Stimulated activated CD8-positive, alpha-beta memory T cell treated with anti-CD3 and anti-CD28 coated beads, Interleukin-2, amount 100 ng/mL, for 1 hour (primary cell): ENCODE measurements around the gene TMEM163.
"Not testable (repeated sequence)": the region's sequence is repeated elsewhere in the genome, so short reads cannot be mapped to it uniquely, and the experiment has no call there.

ENCODE experiments used
- DNase-seq, 2 donors: peaks; one replicate each; pipeline ENCODE4 v3.0.0-alpha.2; 2020; ENCODE audit warnings: low read depth in 2 of 2

Gene TMEM163

DNA sequence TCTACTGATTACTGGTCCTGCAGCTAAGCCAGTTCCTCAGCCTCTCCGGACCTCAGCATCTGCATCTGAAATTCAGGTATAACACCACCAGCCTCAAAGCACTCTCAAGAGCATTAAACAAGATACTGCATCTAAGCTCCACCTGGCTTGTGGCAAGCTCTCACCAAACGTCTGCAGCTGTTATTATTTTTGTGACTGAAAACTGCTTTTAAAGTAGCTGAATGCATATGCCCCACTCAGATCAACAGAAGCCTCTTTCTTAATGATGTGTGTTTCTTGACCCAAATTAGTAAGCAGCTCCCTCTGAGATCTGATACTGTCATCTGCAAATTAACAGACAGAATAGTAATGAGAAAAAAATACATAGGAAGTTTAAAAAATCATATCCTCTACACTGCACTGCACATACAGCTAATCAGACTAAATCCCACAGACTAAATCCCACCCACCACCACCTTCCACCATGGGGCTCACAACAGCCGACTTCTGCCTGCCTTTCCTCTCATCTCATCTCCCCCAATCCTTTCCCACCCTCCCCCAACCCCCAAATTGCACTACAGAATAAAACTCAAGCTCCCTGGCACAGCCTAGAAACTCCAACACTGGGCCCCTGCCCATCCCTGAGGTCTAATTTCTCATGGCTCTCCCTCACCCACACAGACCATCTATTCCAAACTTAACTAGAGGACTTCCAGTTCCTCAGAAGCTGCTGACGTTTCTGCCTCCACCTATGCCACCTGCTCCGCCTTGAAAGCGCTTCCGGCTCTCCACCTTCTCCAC is 52.9 kb downstream of the TMEM163 start:
- DNase-seq: no peak

DNA sequence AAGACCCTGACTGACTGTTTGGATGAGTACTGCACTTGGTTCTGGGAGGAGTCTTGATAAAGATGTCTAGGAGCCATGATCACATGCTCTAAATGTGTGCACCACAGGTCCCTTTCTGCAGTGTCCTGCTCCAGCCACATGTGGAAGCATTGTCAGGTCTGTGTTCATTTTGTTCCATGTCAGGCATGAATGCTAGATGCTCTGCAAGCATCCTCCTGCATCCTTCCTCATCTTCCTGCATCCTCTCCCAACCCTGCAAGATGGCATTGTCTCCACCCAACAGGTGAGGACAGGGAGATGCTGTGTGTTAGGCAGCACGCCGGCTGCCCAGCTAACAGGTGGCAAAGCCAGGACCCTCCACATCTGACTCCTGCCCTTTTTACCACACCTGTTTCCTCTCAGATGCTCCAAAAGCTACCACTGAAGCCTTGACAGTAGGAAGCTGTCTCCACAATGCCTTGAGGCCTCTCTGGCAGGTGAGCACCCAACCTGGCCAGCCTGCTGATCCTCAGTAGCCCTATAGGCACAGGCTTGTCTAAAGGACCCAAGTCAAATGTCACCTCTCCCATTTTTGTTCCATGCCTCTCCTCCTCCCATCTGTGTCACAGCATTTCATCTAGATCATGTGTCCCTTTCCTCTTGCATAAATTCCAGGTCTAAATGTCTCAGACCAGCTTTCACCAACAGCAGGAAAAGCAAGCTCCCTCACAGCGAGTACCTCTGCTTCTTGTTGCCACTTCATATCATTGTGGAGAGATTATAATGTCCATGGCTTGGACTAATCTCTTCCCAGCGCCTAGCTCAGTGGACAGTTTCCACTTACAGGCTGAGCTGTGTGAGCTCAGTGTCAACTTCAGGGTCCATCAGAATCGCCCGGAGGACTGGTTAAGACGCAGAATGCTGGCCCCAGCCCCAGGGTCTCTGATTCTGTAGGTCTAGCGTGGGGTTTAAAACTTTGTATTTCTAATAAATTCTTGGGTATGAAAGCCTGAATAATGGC is 55.0 kb downstream of the TMEM163 start:
- no peak for DNase-seq

DNA sequence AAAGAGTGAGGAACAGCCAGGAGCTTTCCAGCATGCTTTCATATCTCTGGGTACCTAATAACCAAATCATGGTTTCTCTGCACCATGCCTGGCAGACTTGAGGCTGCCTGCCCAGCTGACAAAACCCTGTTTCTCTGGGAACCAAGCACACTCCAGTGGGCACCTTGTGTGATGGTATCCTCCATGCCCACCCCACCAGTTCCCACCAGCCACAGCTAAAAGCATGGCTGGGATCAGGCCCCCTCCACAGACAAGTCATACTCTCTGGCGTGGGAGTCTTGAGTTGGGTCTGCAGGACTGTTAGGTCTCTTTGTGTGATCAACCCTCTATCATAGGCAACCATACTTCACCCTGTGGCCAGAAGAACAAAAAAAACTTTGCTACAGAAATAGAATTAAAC is 56.0 kb downstream of the TMEM163 start:
- DNase-seq: no peak

DNA sequence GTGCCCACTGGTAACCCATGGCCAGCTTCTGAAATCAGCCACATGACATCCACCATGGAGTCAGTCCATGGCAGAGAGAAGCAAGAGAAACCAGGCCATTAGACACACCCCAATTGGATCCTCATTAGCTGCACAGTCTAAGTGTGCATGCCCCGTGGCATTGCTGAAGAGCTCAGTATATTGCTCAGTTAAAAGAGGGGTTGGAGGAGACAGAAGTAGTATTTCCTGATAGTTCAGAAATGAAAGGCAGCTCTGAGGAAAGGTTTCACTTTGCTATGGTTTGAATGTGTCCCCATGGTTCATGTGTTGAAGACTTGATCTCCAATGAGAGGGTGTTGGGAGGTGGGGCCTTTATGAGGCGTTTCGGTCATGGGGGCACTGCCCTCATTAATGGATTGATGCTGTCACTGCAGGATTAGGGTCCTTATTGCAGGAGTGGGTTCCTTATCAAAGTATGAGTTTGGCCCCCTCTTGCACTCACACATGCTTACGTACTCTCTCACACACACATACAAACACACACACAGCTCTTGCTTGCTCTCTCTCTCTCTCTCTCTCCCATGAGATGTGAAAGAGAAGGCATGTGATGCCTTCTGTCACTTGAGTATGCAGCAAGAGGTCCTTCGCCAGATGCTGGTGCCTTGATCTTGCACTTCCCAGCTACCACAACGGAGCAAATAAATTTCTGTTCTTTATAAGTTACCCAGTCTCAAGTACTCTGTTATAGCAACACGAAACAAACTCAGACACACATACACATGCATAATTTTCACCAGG is 58.0 kb downstream of the TMEM163 start:
- no peak for DNase-seq

DNA sequence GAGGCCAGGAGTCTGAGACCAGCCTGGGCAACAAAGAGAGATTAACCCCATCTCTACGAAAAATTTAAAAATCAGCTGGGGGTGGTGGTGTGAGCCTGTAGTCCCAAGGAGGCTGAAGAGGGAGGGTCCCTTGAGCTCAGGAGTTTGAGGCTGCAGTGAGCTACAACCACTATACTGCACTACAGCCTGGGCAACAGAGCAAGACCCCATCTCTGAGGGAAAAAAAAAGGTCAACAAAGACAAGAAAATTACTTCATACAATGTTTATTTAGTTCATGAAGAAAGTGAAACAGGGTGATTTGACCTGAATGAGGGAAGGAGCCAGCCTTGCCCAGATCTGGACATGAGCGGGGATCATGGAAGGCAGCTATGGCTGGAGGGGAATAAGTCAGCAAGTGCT is 59.1 kb downstream of the TMEM163 start:
- no peak for DNase-seq

DNA sequence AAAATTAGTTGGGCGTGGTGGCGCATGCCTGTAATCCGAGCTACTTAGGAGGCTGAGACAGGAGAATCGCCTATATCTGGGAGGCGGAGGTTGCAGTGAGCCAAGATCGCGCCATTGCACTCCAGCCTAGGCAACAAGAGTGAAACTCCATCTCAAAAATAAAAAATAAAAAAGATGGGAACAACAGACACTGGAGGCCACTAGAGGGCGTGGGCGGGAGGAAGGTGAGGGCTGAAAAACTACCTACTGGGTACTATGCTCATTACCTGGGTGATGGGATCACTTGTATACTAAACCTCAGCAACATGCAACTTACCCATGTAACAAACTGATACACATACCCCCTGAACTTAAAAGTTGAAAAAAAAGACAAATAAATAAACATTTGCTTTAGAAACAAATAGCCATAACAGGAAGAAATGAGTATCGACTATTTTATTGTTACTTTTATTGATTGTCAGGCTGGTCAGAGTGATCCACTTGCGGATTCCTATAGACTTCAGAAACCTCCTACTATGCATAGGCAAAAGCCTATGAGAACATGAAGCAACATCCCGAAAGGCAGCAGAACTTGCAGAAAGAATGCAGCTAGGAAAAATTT is 61.0 kb downstream of the TMEM163 start:
- no peak for DNase-seq

DNA sequence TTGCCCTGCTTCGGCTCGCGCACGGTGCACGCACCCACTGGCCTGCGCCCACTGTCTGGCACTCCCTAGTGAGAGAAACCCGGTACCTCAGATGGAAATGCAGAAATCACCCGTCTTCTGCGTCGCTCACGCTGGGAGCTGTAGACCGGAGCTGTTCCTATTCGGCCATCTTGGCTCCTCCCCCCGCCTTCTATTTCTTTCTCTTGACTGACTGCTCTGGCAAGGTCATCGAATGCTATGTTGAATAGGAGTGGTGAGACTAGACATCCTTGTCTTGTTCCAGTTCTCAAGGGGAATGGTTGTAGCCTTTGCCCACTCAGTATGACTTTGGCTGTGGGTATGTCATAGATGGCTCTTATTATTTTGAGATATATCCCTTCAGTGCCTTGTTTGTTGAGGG is 62.4 kb downstream of the TMEM163 start:
- not testable (repeated sequence) for DNase-seq

DNA sequence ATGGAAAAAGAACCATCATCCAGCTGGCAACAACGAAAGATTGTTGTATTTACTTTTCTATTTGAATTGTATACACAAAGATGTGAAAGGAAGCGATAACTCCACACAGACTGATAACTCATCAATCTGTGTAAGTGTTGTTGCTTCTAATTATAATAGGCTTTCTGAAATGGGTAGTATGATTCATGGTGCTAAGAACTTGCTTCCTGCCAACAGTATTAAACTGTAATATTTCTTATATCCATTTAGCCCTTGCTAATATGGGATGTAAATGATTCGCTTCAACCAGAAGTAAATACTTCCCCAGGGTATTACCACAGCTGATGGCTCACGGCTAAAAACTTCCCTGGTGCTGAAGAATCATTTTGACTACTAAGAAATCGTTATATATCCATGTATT is 70.2 kb downstream of the TMEM163 start:
- DNase-seq: no peak

DNA sequence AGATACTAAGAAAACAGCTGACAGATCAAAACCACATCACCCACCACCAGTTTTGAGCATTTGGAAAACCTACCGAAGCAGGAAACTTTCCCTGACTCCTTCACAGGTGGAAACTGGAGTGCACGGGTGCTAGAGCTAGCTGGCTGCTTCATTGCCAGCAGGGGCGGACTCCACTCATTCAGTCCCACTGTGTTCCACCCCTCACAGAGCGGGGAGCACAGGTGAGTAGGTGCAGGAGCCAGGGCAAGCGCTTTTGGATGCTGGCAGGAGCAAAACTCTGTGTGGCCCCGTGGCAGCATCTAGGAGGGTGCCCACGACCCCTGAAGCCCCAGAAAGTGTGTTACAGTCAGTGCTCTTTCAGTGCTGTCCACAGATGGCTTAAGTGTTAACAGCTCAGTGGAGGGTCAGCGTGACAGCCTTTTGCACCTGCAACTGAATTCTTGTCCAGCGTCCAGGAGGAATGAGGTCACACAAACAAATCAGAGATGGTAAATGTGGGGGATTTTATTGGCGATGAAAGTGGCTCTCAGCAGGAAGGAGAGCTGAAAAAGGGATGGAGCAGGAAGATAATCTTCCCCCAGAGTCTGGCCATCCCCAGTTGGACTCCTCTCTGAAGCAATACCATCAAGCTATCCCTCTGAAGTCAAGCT is 71.1 kb downstream of the TMEM163 start:
- no peak for DNase-seq

DNA sequence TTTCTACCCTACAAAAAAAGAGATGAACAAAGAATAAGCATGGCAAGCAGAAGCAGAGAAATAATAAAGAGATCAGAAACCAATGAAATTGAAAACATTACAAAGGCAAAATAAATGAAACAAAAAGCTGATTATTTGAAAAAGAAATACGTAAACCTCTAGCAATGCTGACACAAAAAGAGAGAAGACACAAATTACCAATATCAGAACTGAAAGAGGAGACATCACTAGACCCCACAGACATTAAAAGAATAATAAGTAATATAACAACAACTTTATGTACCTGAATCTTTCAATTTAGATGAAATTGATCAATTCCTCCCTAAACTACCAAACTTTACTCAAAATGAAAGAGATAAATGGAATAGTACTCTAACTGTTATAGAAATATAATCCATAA is 75.9 kb downstream of the TMEM163 start:
- no peak for DNase-seq

DNA sequence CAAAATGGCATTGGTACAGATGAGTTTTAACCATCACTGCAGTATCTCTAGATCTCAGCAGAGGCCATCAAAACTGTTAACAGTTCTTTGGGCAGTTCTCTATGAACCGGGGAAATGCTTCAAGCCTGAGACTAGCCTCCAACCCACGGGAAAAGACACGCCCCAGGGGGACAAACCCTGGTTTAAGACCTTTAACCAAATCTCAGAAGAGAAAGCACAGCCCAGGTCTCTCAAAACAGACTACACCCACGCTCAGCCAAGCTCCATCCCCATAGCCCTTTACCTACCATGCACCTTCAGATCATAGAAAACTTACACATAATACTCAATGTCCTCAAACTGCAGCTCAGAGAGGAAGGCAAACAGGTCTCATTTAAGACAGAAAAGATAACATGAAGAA is 78.3 kb downstream of the TMEM163 start:
- DNase-seq: no peak

DNA sequence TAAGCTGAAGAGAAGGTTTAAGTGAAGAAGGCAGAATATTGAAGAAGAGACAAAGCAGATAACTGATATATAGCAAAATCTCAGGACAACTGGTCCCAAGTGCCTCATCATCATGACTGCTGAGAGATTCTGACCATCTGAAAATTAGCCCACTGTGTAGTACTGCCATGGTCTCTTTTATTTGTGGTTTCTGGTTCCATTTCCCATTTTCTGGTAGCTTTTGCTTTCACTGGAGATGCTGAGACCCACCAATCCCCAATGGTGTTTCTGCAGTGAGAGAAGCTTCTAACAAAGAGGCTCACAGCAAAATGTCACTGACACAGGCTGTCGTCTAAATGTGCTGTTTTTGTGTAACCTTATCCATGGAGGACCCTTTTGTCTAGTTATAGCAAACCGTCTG is 79.5 kb downstream of the TMEM163 start:
- no peak for DNase-seq

DNA sequence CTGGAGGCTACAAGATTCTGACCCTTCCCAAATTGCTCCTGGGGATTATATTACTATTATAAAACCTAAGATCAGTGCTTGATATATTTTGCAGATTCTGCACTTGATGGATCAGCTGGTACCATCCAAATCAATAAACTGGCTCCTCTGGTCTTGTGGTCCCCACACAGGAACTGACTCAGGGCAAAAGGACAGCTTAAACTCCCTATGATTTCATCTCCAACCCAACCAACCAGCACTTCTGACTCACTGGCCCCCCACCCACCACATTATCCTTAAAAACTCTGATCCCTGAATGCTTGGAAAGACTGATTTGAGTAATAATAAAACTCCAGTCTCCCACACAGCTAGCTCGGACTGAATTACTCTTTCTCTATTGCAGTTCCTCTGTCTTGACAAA is 82.1 kb downstream of the TMEM163 start:
- no peak for DNase-seq

DNA sequence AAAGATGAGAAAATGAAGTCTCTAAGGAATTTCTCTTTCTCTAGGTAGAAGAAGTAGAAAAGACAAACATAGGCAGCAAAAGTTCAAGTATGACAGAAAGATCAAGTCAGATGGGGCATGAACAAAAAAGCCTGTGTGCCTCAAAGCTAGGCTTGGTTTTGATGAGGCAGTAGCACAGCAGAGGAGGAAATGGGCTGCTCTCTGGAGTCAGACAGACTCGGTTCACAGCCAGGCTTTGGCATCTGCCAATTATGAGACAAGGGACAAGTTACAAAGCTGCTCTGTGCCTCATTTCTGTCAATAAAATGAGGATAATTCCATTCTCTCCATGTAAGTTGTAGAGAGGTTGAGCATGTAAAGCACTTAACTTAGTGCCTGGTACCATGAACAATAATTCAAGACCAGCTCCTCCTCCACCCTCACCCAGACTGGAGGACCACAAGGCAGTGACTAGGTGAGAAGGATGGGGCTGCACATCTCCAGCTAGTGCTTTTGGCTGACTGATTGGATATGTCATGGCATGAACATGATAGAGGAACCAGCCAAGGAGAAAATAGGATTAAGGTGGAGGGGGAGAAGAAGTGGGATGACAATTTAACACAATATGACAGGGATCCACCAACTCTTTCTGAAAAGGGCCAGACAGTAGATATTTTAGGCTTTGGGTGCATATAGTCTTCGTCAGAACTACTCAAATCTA is 84.6 kb downstream of the TMEM163 start:
- DNase-seq: no peak

DNA sequence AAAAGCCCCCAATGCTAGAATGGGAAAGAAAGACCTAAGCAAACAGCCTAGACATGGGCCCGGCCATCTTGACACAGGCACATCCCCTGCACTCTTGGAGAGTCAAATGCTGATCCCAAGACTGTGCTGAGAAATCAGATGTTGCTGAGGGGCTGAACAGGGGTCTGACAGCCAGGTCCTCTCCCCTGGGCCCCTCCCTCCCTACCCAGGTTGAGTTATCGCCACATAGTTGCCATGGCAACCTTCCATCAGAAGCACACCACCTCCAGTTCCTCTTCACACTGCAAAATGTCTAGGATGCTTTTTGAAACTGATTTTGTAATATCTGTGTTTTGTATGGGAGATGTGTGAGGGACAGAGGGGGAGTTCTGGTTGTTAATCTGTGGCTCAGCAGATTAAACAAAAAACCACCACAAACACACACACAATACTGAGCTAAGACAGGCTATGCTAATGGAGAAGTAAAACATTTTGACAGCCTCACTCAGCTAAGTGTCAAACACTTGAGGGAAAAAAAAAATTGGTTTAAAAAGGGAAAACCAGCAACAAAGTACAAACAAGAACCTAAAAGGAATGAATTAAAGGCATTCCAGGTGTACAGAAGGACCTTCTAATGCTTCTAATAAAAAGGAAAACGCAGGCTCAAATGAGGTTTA is 88.2 kb downstream of the TMEM163 start:
- DNase-seq: no peak

DNA sequence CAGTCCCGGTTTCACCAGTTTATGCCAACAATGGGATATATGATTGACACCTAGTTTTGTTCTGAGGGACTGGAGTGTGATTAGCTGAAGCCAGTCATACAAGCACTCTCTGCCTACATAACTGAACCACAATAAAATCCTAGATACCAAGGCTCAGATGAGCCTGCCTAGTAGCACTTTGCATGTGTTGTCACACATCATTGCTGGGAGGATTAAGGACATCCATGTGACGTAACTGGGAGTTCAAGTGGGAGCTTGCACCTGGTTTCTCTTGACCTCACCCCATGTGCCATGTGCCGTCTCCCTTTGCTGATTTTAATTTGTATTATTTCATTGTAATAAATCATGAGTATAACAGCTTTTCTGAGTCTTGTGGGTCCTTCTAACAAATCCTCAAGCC is 90.3 kb downstream of the TMEM163 start:
- DNase-seq: no peak

DNA sequence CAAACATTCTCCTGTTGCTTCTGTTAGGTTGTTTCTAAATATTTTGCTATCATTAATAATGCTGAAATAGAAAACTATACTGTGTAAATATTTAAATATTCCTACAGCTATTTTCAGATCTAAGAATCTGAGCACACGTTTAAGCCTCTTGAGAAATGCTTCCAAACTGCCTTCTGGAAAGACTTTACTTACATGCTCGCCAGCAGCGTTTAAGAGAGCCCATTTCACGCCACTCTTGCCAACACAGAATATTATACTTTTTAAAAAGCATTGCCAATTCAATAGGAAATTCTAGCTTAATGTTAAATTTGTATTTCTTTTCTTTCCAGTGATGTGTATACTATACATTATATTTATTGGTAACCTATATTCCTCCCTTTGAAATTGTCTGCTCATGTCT is 92.0 kb downstream of the TMEM163 start:
- DNase-seq: no peak

DNA sequence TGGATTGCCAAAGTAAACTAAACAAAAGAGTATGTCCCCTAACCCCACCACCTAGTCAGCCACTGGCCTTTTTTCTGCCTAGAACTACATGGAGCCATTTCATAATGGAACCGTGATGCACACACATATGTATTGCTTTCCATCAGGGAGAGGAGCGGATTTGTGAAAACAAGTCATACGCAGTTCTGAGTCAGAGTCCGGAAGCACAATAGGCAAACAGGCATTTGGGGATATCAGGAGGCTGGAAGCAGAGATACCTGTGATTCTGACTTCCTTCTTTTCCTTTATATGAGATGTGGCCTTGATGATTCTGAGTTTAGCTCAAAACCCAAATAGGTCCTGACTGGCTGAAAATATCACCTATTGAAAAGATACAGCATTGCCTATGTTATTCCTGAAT is 93.5 kb downstream of the TMEM163 start:
- DNase-seq: no peak

DNA sequence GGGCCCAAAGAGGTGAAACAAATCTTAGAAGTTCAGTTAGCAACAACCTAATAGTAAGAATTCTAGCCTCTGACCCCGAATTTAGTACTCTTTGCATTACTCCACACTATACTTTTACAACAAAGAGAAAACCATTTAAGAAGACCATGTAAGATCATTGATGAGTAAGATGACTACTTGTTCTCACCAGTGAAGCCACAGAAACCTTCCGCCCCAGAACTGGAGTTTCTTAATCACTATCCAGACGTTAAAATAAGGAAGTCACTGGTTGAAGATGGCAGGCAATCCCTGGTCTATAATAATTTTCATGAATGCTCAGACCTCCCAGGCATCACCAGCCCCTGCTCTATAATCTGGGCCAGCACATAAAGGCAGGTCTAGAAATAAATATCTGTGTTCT is 95.0 kb downstream of the TMEM163 start:
- DNase-seq: no peak

DNA sequence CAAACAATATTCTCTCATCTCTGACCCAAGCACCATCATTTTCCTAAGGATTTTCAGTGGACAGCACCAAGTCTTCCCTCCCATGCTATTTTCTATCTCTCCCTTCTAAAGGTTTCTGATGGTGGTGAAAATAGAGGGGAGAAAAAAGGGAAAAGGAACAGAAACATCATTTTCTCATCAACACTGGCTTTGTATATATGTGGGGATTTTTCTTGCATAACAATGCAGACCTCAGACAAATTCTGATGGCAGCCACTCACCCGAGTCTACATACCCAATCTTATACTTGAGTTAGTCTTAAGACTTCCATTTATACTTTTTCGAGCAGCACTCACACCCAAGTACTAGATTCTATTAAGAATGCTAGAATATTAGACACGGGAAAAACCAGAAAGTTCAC is 95.8 kb downstream of the TMEM163 start:
- DNase-seq: no peak
